Measurements from ENCODE around the gene BRSK2.

DNA sequence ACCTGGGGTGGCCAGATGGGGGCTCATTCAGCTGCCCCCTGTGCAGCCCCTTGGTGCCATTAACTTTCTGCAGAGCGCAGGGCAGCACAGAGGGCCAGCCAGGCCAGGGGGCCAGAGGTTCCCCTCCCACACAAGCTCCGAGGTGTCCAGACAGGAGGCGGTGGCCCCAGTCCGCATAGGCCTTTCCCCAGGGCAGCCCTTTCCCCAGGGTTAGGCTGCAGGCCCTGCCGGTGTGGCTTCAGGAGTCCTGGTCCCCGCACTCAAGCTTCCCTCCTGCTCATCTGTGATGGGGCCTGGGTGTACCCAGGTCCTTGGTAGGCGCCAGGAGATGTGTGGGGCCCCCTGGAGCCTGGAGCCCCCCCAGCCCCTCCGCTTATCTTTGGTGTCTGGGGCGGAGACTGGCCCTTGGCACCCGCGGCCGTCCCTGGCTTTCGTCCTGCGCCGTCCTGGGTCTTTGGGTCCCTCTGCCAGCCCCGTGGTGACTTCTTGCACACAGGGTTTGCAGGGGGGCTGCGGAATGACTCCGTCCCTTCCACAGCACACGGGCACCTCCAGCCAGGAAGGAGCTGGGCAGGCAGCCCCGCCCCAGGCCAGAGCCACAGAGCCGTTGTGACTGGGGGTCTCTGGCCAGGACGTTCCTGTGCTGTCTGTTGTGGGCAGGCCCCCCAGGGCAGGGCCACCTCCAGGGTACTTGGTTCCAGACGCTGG lies 8.9 kb downstream of the BRSK2 start:
- TF ChIP-seq, protein P1, sequence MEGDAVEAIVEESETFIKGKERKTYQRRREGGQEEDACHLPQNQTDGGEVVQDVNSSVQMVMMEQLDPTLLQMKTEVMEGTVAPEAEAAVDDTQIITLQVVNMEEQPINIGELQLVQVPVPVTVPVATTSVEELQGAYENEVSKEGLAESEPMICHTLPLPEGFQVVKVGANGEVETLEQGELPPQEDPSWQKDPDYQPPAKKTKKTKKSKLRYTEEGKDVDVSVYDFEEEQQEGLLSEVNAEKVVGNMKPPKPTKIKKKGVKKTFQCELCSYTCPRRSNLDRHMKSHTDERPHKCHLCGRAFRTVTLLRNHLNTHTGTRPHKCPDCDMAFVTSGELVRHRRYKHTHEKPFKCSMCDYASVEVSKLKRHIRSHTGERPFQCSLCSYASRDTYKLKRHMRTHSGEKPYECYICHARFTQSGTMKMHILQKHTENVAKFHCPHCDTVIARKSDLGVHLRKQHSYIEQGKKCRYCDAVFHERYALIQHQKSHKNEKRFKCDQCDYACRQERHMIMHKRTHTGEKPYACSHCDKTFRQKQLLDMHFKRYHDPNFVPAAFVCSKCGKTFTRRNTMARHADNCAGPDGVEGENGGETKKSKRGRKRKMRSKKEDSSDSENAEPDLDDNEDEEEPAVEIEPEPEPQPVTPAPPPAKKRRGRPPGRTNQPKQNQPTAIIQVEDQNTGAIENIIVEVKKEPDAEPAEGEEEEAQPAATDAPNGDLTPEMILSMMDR (conservative IDR thresholded peaks at IDR 0.05 in 1 of 2, IDR thresholded peaks at IDR 0.05 in 1 of 2; ENCODE audit: low read depth in 1 of 2, low read length in 2 of 2) = no peak
- no peak for TF ChIP-seq EZH2 (IDR thresholded peaks at IDR 0.05; ENCODE audit: low read length, missing control alignments)
